H1 (cell line): ENCODE results near the gene MRPL50.

ENCODE experiments used
- CTCF ChIP-seq, 3 experiments: IDR thresholded peaks; 1 replicate in 2 of 3; 2 replicates in 1 of 3; pipeline versions ENCODE4 v1.5.1 to v1.6.1; 2011; ENCODE audit warnings: low read length in 3 of 3, mild to moderate bottlenecking in 3 of 3, inconsistent platforms in 2 of 3, low read depth in 1 of 3, moderate library complexity in 1 of 3; ENCODE audit not compliant: insufficient read depth in 1 of 3; ENCODE audit errors: control extremely low read depth in 1 of 3
- EP300 ChIP-seq, 2 experiments: IDR thresholded peaks; 1 replicate in 1 of 2; 2 replicates in 1 of 2; pipeline ENCODE4 v1.6.1; 2011 to 2012; ENCODE audit warnings: low read depth in 2 of 2, low read length in 2 of 2, mild to moderate bottlenecking in 2 of 2, borderline replicate concordance in 1 of 2, inconsistent platforms in 1 of 2, moderate library complexity in 1 of 2
- HDAC6 ChIP-seq: IDR thresholded peaks from one replicate; pipeline ENCODE4 v1.7.1; 2012; ENCODE audit warnings: low read depth, mild to moderate bottlenecking, inconsistent platforms, low read length, moderate library complexity
- JUND ChIP-seq: IDR thresholded peaks from 2 replicates; pipeline ENCODE4 v1.6.1; 2011; ENCODE audit warnings: mild to moderate bottlenecking, improper control_type of control experiment, low read length
- POLR2A ChIP-seq, 2 experiments: IDR thresholded peaks; 1 replicate in 1 of 2; 2 replicates in 1 of 2; pipeline ENCODE4 v1.6.1; 2011; ENCODE audit warnings: low read depth in 2 of 2, low read length in 2 of 2, mild to moderate bottlenecking in 2 of 2; ENCODE audit errors: control extremely low read depth in 1 of 2
- POLR2AphosphoS5 ChIP-seq: IDR thresholded peaks from 2 replicates; pipeline ENCODE4 v1.6.1; 2011; ENCODE audit warnings: low read depth, low read length
- RAD21 ChIP-seq, 2 experiments: IDR thresholded peaks in 1 of 2; conservative IDR thresholded peaks in 1 of 2; 2 replicates each; pipeline ENCODE4 v1.6.1; 2011; ENCODE audit warnings: low read depth in 2 of 2, low read length in 2 of 2, improper control_type of control experiment in 1 of 2, inconsistent platforms in 1 of 2, mild to moderate bottlenecking in 1 of 2, moderate library complexity in 1 of 2
- SP2 ChIP-seq: IDR thresholded peaks from 2 replicates; pipeline ENCODE4 v1.6.1; 2012; ENCODE audit warnings: mild to moderate bottlenecking, low read length, inconsistent platforms
- ZNF274 ChIP-seq: IDR thresholded peaks from 2 replicates; pipeline ENCODE4 v1.7.0; 2012; ENCODE audit warnings: low read length, borderline replicate concordance; ENCODE audit errors: extremely low read depth
- TF ChIP-seq, protein P1 (sequence below): IDR thresholded peaks from 2 replicates; pipeline ENCODE4 v1.6.1; 2012; ENCODE audit warnings: low read length, inconsistent platforms

GRCh38 chr9:101362450-101362849 is 36.0 kb downstream of the MRPL50 start:
- no peak for TF ChIP-seq SP2
- TF ChIP-seq, protein P1, sequence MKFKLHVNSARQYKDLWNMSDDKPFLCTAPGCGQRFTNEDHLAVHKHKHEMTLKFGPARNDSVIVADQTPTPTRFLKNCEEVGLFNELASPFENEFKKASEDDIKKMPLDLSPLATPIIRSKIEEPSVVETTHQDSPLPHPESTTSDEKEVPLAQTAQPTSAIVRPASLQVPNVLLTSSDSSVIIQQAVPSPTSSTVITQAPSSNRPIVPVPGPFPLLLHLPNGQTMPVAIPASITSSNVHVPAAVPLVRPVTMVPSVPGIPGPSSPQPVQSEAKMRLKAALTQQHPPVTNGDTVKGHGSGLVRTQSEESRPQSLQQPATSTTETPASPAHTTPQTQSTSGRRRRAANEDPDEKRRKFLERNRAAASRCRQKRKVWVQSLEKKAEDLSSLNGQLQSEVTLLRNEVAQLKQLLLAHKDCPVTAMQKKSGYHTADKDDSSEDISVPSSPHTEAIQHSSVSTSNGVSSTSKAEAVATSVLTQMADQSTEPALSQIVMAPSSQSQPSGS: no peak
- TF ChIP-seq JUND: no peak
- TF ChIP-seq CTCF (IDR thresholded peaks at IDR 0.05; ENCODE audit: control extremely low read depth in 1 of 3, insufficient read depth in 1 of 3, low read depth in 1 of 3, low read length in 3 of 3): no peak
- TF ChIP-seq POLR2AphosphoS5: no peak
- no peak for TF ChIP-seq RAD21 (IDR thresholded peaks at IDR 0.05 in 1 of 2, conservative IDR thresholded peaks at IDR 0.05 in 1 of 2; ENCODE audit: low read depth in 2 of 2, low read length in 2 of 2)
- no peak for TF ChIP-seq POLR2A (IDR thresholded peaks at IDR 0.05; ENCODE audit: control extremely low read depth in 1 of 2, low read depth in 2 of 2, low read length in 2 of 2)
- TF ChIP-seq HDAC6: no peak
- TF ChIP-seq EP300 (IDR thresholded peaks at IDR 0.05; ENCODE audit: borderline replicate concordance in 1 of 2, low read depth in 2 of 2, low read length in 2 of 2): no peak
- TF ChIP-seq ZNF274: no peak
